Measurements from ENCODE around the gene OR5AN1.

- TF ChIP-seq CTCF (IDR thresholded peaks at IDR 0.05) (no peak), POLR2A (IDR thresholded peaks at IDR 0.05) (no peak)
These were observed 3.5 kb upstream of the OR5AN1 start for GRCh38 chr11:59355226-59355625.
